Right ventricle myocardium inferior (tissue), 1 donor: ENCODE measurements around the gene TESK2. TPM values are rescaled to one million over a fixed set of nuclear protein-coding genes. Genes with fewer than 3 reads are reported as not detected.
A peak's percentile ranks its signal among the peaks of the same experiment; 100 is the strongest.
"Not testable (repeated sequence)": the region's sequence is repeated elsewhere in the genome, so short reads cannot be mapped to it uniquely, and the experiment has no call there.

Source experiments
- ATAC-seq: fragments of 200-7000 bp; cut with Tn5 transposase; one replicate; pipeline ENCODE4 v1.9.1; 2020; ENCODE audit warnings: mild to moderate bottlenecking, moderate library complexity
- DNase-seq: peaks from one replicate; pipeline ENCODE4 v3.0.0; 2021; ENCODE audit errors: missing footprints
- intact Hi-C: fragments of 100-400 bp; cut with DNase I; formaldehyde crosslinking; loops from one replicate; pipeline ENCODE4 v1.11.0; 2022
- total RNA-seq: library from RNA; stranded (reverse); fragmentation: NEBNext Ultra II Directional; extraction: Animal tissue kit (Norgen Biotek cat#: 25700); gene quantifications from one replicate; pipeline ENCODE4 v1.2.1, GENCODE V29; 2021
- donor health status: DM: no; HTN: yes; CAD: no; lungs with severe emphysema.

Gene TESK2
- total RNA-seq, 1 donor from 2014 or later, result 1.5 TPM

DNA sequence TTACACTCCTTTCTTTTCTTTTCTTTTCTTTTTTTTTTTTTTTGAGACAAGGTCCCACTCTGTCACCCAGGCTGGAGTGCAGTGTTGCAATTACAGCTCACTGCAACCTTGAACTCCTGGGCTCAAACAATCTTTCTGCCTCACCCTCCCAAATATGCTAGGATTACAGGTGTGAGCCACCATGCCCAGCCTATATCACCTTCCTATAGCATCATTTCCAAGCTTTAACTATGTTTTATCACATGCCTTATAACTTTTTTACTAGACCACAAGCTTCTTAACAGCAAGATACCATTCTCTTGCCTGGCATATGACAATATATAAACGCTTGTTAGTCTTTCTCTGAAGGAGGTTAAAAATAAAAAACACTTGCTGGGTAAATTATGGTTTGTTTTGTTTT is 95.4 kb downstream of the TESK2 start:
- ATAC-seq (no peak), DNase-seq (no peak)
- intact Hi-C loops, result no loop called here

GRCh38 chr1:45395051-45395450 is 95.9 kb downstream of the TESK2 start:
- DNase-seq, result no peak
- ATAC-seq, result no peak
- intact Hi-C loops, result no loop called here

DNA sequence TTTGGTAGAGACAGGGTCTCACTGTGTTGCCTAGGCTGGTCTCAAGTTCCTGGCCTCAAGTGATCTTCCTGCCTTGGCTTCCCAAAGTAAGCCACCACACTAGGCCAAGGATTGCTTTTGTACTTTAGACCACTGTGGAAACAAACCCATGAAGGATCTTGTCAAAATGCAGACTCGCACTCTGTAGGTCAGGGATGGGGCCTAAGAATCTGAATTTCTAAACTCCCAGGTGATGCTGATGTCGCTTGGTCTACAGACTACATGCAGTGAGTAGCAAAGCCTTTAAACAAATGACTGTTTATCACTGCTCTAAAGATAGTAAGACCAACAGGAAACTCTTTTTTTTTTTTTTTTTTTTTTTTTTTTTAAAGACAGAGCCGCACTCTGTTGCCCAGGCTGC is 96.6 kb downstream of the TESK2 start:
- DNase-seq (no peak), ATAC-seq (no peak)
- intact Hi-C loops, result no loop called here

- intact Hi-C loops, result no loop called here
- ATAC-seq, result no peak
- peak; percentile 68 for DNase-seq
Observed at GRCh38 chr1:45393718-45394302, 97.2 kb downstream of the TESK2 start.

GRCh38 chr1:45386219-45386618 is 104.7 kb downstream of the TESK2 start:
- intact Hi-C loops, result loop anchor here (10.0 kb wide), 1 partner anchor 49 kb away; no protein-coding TSS in a partner anchor

GRCh38 chr1:45385302-45385701 is 105.7 kb downstream of the TESK2 start:
- ATAC-seq, result no peak
- intact Hi-C loops, result loop anchor here (10.0 kb wide), 1 partner anchor 49 kb away; no protein-coding TSS in a partner anchor
- DNase-seq, result no peak

More at GRCh38 chr1:45386219-45386618, 104.7 kb downstream of the TESK2 start:
- ATAC-seq, result no peak
- DNase-seq, result no peak

GRCh38 chr1:45384213-45384612 is 106.8 kb downstream of the TESK2 start:
- ATAC-seq, DNase-seq: not testable (repeated sequence)
- intact Hi-C loops, result loop anchor here (10.0 kb wide), 1 partner anchor 51 kb away; no protein-coding TSS in a partner anchor

DNA sequence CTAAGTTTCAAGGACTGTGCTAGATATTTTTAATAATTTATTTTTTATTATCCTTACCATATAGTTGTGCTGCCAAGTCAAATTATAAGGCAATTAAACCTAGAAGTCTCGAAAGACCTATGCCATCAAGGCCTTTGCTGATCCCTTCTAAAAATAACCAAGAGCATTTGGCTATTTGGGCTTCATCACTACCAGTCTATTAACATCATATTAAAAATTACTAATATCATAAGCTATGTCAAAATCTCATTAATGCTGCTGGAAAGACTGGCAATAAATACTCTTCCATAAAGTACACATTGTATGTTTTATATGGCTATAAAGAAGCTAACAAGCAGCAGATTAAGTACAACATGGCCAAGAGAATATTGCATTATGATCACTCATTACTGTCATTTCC is 107.8 kb downstream of the TESK2 start:
- no peak for ATAC-seq
- DNase-seq, result no peak
- intact Hi-C loops, result loop anchor here (10.0 kb wide), 1 partner anchor 52 kb away; no protein-coding TSS in a partner anchor

- intact Hi-C loops, result loop anchor here (10.0 kb wide), 1 partner anchor 54 kb away; no protein-coding TSS in a partner anchor
- ATAC-seq, result no peak
- DNase-seq, result no peak
Observed at GRCh38 chr1:45381243-45381642, 109.7 kb downstream of the TESK2 start.

- DNase-seq, result no peak
- ATAC-seq, result no peak
- intact Hi-C loops, result loop anchor here (10.0 kb wide), 1 partner anchor 54 kb away; no protein-coding TSS in a partner anchor
Observed at GRCh38 chr1:45380730-45381129, 110.2 kb downstream of the TESK2 start.

DNA sequence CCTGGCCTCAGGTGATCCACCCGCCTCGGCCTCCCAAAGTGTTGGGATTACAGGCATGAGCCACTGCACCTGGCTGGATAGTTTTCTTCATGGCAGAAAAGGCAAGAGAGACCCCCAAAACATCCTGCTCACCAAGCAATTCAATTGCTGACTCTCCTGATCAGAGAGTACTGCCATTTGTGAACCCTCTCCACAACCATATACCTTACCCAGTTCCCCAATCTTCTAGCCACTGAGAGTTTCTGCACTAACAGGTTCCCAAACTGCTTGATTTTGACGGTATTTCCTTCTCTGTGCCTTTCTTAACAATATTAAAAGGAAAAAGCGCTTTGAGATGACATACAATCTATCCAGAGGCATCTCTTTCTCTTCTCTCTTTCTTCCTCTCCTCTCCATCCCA is 110.8 kb downstream of the TESK2 start:
- DNase-seq (no peak), ATAC-seq (no peak)
- intact Hi-C loops, result loop anchor here (10.0 kb wide), 1 partner anchor 55 kb away; no protein-coding TSS in a partner anchor

DNA sequence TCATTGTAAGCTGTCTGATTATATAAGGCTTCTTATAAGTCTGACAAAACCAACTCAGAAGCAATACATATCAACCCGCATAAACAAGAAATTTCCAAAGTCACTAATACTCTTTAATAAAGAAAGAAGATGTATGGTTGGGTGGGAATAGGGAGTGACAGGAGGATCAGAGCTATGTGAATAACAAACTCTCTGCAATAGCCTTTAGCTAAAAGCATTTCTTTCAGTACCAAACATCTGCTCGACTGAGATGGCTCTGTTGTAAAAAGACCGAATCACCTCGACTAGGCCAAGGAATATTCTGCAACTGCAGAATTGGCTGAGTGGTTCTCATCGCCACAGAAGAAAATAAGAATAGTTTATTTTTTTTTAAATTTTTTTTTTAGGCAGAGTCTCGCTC is 111.4 kb downstream of the TESK2 start:
- intact Hi-C loops, result no loop called here
- ATAC-seq (no peak), DNase-seq (no peak)

DNA sequence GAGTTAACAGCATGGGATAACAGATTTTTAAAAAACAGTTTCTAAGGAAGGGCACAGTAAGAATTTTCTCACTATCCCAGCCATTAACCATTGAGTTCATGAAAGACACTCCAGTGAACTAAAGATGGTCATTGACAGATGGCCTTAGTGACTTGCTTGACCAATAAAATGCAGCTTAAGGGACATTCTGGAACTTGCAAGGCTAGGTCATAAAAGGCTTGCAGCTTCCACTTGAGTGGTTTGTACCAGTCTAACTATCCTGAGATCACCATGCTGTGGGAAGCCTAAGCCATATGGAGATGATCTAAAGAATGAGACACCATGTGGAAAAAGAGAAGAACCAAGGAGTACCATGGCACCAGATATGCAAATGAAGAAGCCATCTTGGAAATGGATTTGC is 112.8 kb downstream of the TESK2 start:
- intact Hi-C loops, result no loop called here
- no peak for DNase-seq
- ATAC-seq, result no peak

DNA sequence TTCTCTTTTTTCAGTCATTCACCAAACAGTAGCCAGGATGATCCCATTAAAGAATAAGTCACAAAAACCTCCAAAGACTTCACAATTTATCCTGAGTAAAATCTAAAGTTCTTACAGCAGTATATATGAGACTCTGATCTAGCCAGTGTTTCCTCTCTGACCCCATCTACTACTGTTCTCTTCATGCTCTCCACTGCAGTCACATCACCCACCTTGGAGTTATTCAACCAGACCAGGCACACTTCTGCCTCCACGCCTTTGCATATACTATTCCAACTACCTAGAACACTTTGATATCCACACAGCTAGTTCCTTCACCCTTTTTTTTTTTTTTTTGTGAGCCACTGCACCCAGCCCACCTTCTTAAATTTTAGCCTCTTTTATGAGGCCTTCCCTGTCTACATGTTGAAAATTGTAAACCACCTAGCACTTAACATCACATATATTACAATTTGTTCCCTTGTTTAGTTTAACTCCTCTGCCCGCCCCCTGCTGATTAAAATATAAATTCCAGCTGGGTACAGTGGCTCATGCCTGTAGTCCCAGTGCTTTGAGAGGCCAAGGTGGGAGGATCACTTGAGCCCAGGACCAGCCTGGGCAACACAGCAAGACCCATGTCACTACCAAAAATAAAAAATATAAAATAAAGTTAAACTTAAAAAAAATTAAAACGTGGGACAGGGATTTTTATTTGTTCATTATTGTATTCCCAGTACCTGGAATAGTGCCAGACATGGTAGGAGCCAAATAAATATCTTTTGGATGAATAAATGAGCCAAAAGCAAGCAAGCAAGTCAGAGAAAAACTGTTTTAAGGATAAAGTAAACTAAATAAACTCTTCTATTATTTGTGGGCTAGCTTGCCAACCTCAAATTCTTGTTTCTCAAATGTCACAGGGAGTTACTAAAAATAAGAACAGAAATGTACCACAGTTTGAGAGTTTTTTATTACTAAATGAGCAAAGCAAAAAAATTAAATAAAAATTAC is 115.6 kb downstream of the TESK2 start:
- intact Hi-C loops, result no loop called here
- no peak for ATAC-seq

GRCh38 chr1:45373573-45373972 is 117.4 kb downstream of the TESK2 start:
- no peak for DNase-seq
- no peak for ATAC-seq
- intact Hi-C loops, result no loop called here

More for the DNA sequence above, 115.6 kb downstream of the TESK2 start:
- DNase-seq, result no peak

DNA sequence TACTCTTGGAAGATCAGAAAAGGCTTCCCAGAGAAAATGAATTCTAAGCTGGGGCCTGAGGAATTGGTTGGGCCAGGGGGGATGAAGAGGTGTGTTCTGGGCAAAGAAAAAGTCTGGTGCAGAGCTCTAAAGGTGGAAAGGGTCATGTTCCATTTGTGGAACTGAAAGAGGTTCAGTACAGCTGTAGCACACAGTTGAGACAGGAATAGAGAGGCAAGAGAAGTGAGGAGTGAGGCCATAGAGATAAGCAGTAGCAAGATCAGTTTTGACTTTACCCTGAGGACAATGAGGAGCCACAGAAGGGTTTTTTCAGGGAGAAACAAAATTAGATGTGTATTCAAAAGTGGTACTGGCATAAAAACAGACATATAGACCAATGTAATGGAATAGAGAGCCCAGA is 120.4 kb downstream of the TESK2 start:
- ATAC-seq (no peak), DNase-seq (no peak)
- intact Hi-C loops, result no loop called here

- intact Hi-C loops, result no loop called here
- DNase-seq (no peak), ATAC-seq (peak; percentile 49)
Observed at GRCh38 chr1:45365051-45365450, 125.9 kb downstream of the TESK2 start.

DNA sequence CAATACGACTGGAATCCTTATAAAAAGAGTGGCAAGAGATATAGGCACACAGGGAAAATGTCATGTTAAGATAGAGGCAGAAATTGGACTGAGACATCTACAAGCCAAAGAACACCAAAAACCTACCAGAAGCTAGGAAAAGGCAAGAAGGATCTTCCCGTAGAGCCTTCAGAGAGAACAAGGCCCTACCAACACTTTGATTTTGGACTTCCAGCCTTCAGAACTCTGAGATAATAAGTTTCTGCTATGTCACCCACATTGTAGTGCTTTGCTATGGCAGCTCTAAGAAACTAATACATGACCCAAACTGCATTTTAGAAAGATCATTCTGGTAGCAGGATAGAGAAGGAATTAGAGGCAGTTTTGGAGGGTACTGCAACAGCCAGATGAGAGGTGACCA is 126.7 kb downstream of the TESK2 start:
- DNase-seq (no peak), ATAC-seq (no peak)
- intact Hi-C loops, result no loop called here

DNA sequence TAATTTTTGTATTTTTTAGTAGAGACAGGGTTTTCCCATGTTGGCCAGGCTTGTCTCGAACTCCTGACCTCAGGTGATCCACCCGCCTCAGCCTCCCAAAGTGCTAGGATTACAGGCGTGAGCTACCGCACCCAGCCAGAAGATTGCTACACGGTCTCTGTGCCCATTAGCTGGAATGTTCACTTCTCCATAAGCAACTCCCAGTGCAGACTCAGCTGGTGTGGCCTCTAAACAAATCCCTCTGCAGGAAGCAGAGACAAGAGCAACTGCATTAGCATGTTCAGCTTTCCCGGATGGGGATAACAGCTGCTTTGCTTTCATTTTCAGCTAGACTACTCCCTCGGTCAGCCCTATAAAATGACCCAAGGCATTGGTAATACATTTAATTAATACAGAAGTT is 130.0 kb downstream of the TESK2 start:
- intact Hi-C loops, result loop anchor here (1.0 kb wide), 1 partner anchor 209 kb away; no protein-coding TSS in a partner anchor
- peak; percentile 85 for ATAC-seq

More for the DNA sequence above, 130.0 kb downstream of the TESK2 start:
- not testable (repeated sequence) for DNase-seq
